Testis (tissue), 2 donors: ENCODE data around the gene LASP1NB.

Source experiments
- DNase-seq: peaks from one replicate; pipeline ENCODE4 v3.0.0-alpha.2; 2019
- H3K27ac ChIP-seq, 2 donors: fragments of 200-600 bp; sonication (generic); one replicate each; pipeline ENCODE4 v1.5.1; 2019
- H3K27me3 ChIP-seq: fragments of 200-600 bp; sonication (generic); one replicate; pipeline ENCODE4 v1.5.1; 2019
- H3K36me3 ChIP-seq: fragments of 200-600 bp; sonication (generic); one replicate; pipeline ENCODE4 v1.5.1; 2017; ENCODE audit warnings: low read depth; ENCODE audit errors: missing control alignments
- H3K4me1 ChIP-seq: fragments of 200-600 bp; sonication (generic); one replicate; pipeline ENCODE4 v1.5.1; 2019
- H3K4me3 ChIP-seq, 2 donors: fragments of 200-600 bp; sonication (generic); one replicate each; pipeline ENCODE4 v1.5.1; 2017 to 2019
- H3K9me3 ChIP-seq: fragments of 200-600 bp; sonication (generic); one replicate; pipeline ENCODE4 v1.5.1; 2017
- CTCF ChIP-seq, 3 experiments: fragments of 450-650 bp in 2 of 3; fragments of 200-600 bp in 1 of 3; sonication (generic) in 1 of 3; IDR thresholded peaks; one replicate each; pipeline ENCODE4 v1.5.1; 2016 to 2019; ENCODE audit warnings: antibody characterized with exemption in 3 of 3, mild to moderate bottlenecking in 2 of 3, moderate library complexity in 1 of 3
- POLR2A ChIP-seq: fragments of 450-650 bp; IDR thresholded peaks from one replicate; pipeline ENCODE4 v1.6.1; 2017; ENCODE audit warnings: antibody characterized with exemption, mild to moderate bottlenecking, moderate library complexity
- WGBS, 2 donors: methylation state at CpG; one replicate each; pipeline ENCODE4 v1.1.5; 2018; 5-methylcytosine and 5-hydroxymethylcytosine counted together
- intact Hi-C: fragments of 100-400 bp; cut with DNase I; formaldehyde crosslinking; loops from one replicate; pipeline ENCODE4 v1.15.1; 2023; ENCODE audit warnings: low total_unique reads

The LASP1NB gene

GRCh38 chr17:38925263-38925995, at the start of gene LASP1NB:
TSS of gene LASP1NB (plus strand) at chr17:38925614.
- H3K9me3 ChIP-seq, result no peaks in the 10 kb centered on the region
- no peaks in the 10 kb centered on the region for H3K4me1 ChIP-seq
- no peaks in the 10 kb centered on the region for H3K27me3 ChIP-seq
- WGBS, 2 donors, result 63 to 71% methylated on average over 14 of the region's 14 CpGs
- H3K27ac ChIP-seq, result peak within 1 kb of the TSS in 1 of 2 donors; percentile 66
- TF ChIP-seq CTCF (IDR thresholded peaks at IDR 0.05) (no peak), POLR2A (no peak)
- peak; percentile 26 for DNase-seq
- H3K4me3 ChIP-seq, result no peak within 1 kb of the TSS
- no peaks in the 10 kb centered on the region for H3K36me3 ChIP-seq
- intact Hi-C loops, result no loop called here

- Histone ChIP-seq H3K27me3 (no peaks in the 10 kb centered on the region), H3K27ac (no peak overlapping the region), H3K36me3 (no peaks in the 10 kb centered on the region), H3K4me1 (peaks cover 60% of the 10 kb centered on the region), H3K9me3 (no peaks in the 10 kb centered on the region), H3K4me3 (no peak overlapping the region)
- 90 to 100% methylated on average over 2 to 7 of the region's 7 CpGs for WGBS, 2 donors
- TF ChIP-seq CTCF (IDR thresholded peaks at IDR 0.05) (no peak), POLR2A (no peak)
- DNase-seq, result no peak
- intact Hi-C loops, result no loop called here
These were observed 48.1 kb upstream of the LASP1NB start for GRCh38 chr17:38877130-38877851.

- peak overlapping the region; percentile 1 to 62 for H3K27ac ChIP-seq
- intact Hi-C loops, result no loop called here
- H3K4me3 ChIP-seq, result no peak overlapping the region
- no peaks in the 10 kb centered on the region for H3K27me3 ChIP-seq
- H3K36me3 ChIP-seq, result no peaks in the 10 kb centered on the region
- peaks cover 59% of the 10 kb centered on the region for H3K4me1 ChIP-seq
- peak; percentile 50 for DNase-seq
- WGBS, 2 donors, result 14 to 37% methylated on average over 6 of the region's 6 CpGs
- TF ChIP-seq POLR2A (no peak), CTCF (IDR thresholded peaks at IDR 0.05) (no peak)
- no peaks in the 10 kb centered on the region for H3K9me3 ChIP-seq
These were observed 45.3 kb upstream of the LASP1NB start for GRCh38 chr17:38879878-38880665.

DNA sequence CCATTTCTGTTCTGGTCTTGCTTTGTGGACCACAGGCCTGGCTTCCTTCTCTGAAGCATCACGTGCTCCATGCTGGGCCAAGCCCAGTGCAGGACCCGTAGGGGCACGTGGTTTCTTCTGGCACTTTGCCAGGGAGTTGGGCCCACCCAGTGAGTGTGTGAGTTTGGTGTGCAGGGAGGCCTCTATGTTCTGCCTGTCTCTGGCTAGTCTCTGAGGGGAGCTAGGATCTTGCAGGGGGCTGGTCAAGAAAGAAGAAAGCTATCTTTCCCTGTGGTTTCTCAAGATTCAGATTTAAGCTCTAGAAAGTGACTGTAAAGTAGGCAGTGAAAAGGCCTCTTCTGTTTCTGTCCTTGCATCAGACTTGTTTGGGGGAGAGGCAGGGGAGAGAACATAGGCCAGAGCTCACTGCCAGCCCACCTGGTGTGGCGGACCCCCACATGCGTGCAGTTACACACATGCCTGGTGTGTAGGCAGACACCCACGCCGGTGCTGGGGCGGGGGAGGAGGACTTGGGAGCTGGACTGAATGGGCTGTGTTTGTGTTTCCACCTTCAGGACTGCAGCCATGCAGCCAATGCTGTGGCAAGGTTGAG, 43.7 kb upstream of the LASP1NB start:
- H3K27me3 ChIP-seq, result no peaks in the 10 kb centered on the region
- no peak overlapping the region for H3K4me3 ChIP-seq
- H3K4me1 ChIP-seq, result peaks cover 65% of the 10 kb centered on the region
- peak overlapping the region; percentile 17 to 77 for H3K27ac ChIP-seq
- WGBS, 2 donors, result 20 to 36% methylated on average over 8 of the region's 8 CpGs
- intact Hi-C loops, result no loop called here
- peak; percentile 79 for DNase-seq
- no peaks in the 10 kb centered on the region for H3K9me3 ChIP-seq
- no peaks in the 10 kb centered on the region for H3K36me3 ChIP-seq
- TF ChIP-seq CTCF (IDR thresholded peaks at IDR 0.05), result no peak
- TF ChIP-seq POLR2A, result no peak
